NT2/D1 (cell line): ENCODE measurements around the gene SLC16A11.

Experiments
- SUZ12 ChIP-seq: IDR thresholded peaks from 2 replicates; pipeline ENCODE4 v1.6.1; 2011; ENCODE audit not compliant: insufficient read length, insufficient read depth; ENCODE audit errors: extremely low read depth
- YY1 ChIP-seq: IDR thresholded peaks from 2 replicates; pipeline ENCODE4 v1.6.1; 2011; ENCODE audit not compliant: insufficient read length, insufficient read depth
- ZNF274 ChIP-seq: IDR thresholded peaks from 2 replicates; pipeline ENCODE4 v1.6.1; 2011; ENCODE audit warnings: mild to moderate bottlenecking, low read depth, low read length

DNA sequence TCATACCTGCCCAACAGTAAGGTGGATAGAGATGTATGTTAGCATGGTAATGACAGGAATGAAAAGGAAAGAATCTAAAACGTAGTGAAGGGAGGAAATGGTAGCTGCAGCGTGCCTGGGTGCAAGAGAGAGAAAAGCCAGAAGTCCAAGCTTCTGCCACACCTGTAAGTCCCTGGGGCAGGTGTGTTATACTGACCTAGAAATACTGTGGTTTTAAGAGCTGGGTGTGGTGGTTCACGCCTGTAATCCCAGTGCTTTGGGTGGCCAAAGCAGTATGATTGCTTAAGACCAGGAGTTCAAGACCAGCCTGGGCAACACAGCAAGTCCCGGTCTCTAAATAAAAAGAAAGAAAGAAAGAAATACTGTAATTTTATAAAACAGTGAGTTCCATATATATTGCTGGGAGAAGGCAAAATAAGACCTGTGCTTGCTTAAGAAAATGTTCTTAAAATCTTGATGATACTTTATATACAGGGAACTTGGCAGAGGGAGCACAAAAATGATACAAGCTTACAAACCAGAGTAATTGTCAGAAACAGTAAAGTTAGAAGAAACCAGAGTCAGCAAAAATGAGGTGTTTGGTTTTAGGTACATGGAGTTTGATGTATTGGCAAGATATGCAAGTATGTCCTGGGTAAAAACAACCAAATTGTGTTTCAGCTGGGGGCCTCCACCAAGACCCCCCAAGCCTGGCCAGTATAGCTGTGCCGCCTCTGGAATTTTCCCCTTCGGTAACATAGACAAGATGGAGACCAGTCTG lies 41.4 kb downstream of the SLC16A11 start:
- no peak for TF ChIP-seq SUZ12
- TF ChIP-seq YY1: no peak
- TF ChIP-seq ZNF274: no peak
